Psoas muscle (tissue), 8 donors: ENCODE results near the gene WDR27. TPM values are rescaled to one million over a fixed set of nuclear protein-coding genes. Genes with fewer than 3 reads are reported as not detected.
"Not testable (repeated sequence)": the region's sequence is repeated elsewhere in the genome, so short reads cannot be mapped to it uniquely, and the experiment has no call there.

Experiments
- ATAC-seq, 4 donors: fragments of 200-7000 bp; cut with Tn5 transposase; one replicate each; pipeline ENCODE4 v1.9.1; 2020; ENCODE audit warnings: moderate library complexity in 3 of 4, mild to moderate bottlenecking in 2 of 4
- DNase-seq, 2 donors: peaks; one replicate each; pipeline ENCODE4 v3.0.0-alpha.2; 2020
- H3K27ac ChIP-seq: fragments of 200-600 bp; one replicate; pipeline ENCODE4 v1.8.0; 2022
- H3K27me3 ChIP-seq, 3 donors: fragments of 200-600 bp in 1 of 3; one replicate each; pipeline versions ENCODE4 v1.6.1 to v1.8.0; 2013 to 2022; ENCODE audit warnings: low read length in 2 of 3, mild to moderate bottlenecking in 2 of 3, moderate library complexity in 1 of 3; ENCODE audit not compliant: insufficient read depth in 3 of 3
- H3K36me3 ChIP-seq, 2 donors: fragments of 200-600 bp in 1 of 2; one replicate each; pipeline versions ENCODE4 v1.6.1 to v1.8.0; 2013 to 2022; ENCODE audit warnings: low read depth in 1 of 2, mild to moderate bottlenecking in 1 of 2, moderate library complexity in 1 of 2; ENCODE audit not compliant: insufficient read depth in 1 of 2
- H3K4me1 ChIP-seq: fragments of 200-600 bp; one replicate; pipeline ENCODE4 v1.8.0; 2022
- H3K4me3 ChIP-seq: fragments of 200-600 bp; one replicate; pipeline ENCODE4 v1.8.0; 2022; ENCODE audit warnings: mild to moderate bottlenecking
- H3K9me3 ChIP-seq: fragments of 200-600 bp; one replicate; pipeline ENCODE4 v1.8.0; 2022
- CTCF ChIP-seq: fragments of 200-600 bp; IDR thresholded peaks from one replicate; pipeline ENCODE4 v1.8.0; 2022; ENCODE audit warnings: antibody characterized with exemption
- WGBS, 3 donors: extraction: QIAGEN DNeasy Blood & Tissue Kit; methylation state at CpG; one replicate each; pipeline versions ENCODE4 v1.1.6 to v1.1.7; 2013; 5-methylcytosine and 5-hydroxymethylcytosine counted together
- intact Hi-C, 2 donors: fragments of 100-400 bp; cut with DNase I; formaldehyde crosslinking; loops; one replicate each; pipeline versions ENCODE4 v1.11.0 to v1.14.2; 2022
- polyA plus RNA-seq, 3 donors: library from polyadenylated mRNA; stranded (reverse); fragments of 200-250 nt; gene quantifications; one replicate each; pipeline ENCODE4 v1.2.3, GENCODE V29; 2013
- total RNA-seq, 4 donors: library from RNA; stranded (reverse); fragmentation: NEBNext Ultra II Directional in 2 of 4; extraction: Animal tissue kit (Norgen Biotek cat#: 25700) in 2 of 4; gene quantifications; one replicate each; pipeline versions ENCODE4 v1.2.1 to v1.2.4, GENCODE V29; 2021 to 2023
- donor health status: healthy with polysubstance abuse.
- donor health status: DM: no; HTN: no; CAD: no; lungs with moderate emphysema.
- donor health status: Bipolar disorder and iron deficiency.
- donor health status: healthy.
- donor health status: DM: yes; HTN: yes; CAD: no.
- donor health status: DM: no; HTN: no; CAD: no.
- donor health status: DM: no; HTN: no; CAD: no.
- donor health status: DM: yes; HTN: yes; CAD: no.

The WDR27 gene
- total and polyA plus RNA-seq, 7 donors, result 3.1 to 14.4 (median 5.5) TPM

- Histone ChIP-seq H3K4me3 (peak overlapping the region; percentile 90), H3K4me1 (peaks cover 37% of the 10 kb centered on the region), H3K27ac (peak overlapping the region; percentile 99), H3K27me3 (no peaks in the 10 kb centered on the region), H3K9me3 (no peaks in the 10 kb centered on the region), H3K36me3 (peaks cover 3 to 34% of the 10 kb centered on the region in 2 donors)
- no peak for TF ChIP-seq CTCF
- DNase-seq, result no peak
- 2 to 4% (median 3%) methylated on average over 22 of the region's 22 CpGs for WGBS, 3 donors
- ATAC-seq, result no peak
- intact Hi-C loops, result loop anchor here (2.0 to 5.0 kb wide), 2 partner anchors 20 to 49 kb away; partner anchors contain the start of genes DYNLT2 (in 1 of the 2) and ERMARD (in 1 of the 2)
These were observed 1.0 kb upstream of the WDR27 start for GRCh38 chr6:169702840-169703246.

- no peaks in the 10 kb centered on the region for H3K27me3 ChIP-seq
- no peaks in the 10 kb centered on the region for H3K9me3 ChIP-seq
- H3K36me3 ChIP-seq, result peaks cover 3 to 25% of the 10 kb centered on the region in 2 donors
- H3K4me3 ChIP-seq, result peak overlapping the region; percentile 90
- WGBS, 3 donors, result 0 to 1% (median 0%) methylated on average over 30 to 54 of the region's 54 CpGs
- H3K4me1 ChIP-seq, result peaks cover 37% of the 10 kb centered on the region
- no peak for DNase-seq
- intact Hi-C loops, result loop anchor here in 1 of 2 donors (5.0 kb wide), 1 partner anchor 51 kb away; the partner anchor contains the start of genes DYNLT2 and ERMARD
- peak overlapping the region; percentile 99 for H3K27ac ChIP-seq
- no peak for TF ChIP-seq CTCF
- peak in 2 of 4 donors; percentile 14 to 15 for ATAC-seq
These were observed 397 bp downstream of the WDR27 start for GRCh38 chr6:169701311-169701953.

DNA sequence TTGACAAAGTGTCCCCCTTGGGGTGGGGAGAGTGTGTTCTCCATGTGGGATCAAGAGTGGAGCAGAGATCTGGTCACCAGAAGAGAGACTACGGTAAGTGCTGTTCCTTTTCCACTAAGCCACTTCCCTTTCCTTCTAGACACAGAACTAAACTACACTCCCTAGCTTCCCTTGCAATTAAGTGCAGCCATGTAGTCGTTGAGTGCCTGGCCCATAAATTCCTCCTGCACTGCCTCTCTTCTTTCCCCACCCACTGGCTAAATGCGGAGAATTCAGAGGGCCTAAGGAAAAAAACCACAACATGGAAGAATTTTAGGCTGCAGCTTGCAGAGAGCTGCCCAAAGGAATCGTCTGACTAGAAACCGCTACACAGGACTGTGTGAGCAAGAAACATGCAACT is 1.5 kb downstream of the WDR27 start:
- ATAC-seq, result no peak
- no peaks in the 10 kb centered on the region for H3K9me3 ChIP-seq
- no peak overlapping the region for H3K27ac ChIP-seq

DNA sequence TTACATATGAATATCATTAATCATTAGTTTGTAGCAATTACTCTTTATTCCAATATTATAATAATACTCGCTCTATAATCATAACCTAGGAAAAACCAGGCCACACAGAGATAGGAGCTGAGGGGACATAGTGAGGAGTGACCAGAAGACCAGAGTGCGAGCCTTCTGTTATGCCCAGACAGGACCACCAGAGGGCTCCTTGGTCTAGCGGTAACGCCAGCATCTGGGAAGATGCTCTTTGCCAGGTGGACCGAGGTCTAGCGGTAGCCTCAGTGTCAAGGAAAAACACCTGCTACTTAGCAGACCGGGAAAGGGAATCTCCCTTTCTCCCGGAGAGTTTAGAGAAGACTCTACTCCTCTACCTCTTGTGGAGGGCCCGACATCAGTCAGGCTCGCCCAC is 4.7 kb downstream of the WDR27 start:
- ATAC-seq, H3K9me3 ChIP-seq, DNase-seq, H3K36me3 ChIP-seq, H3K27me3 ChIP-seq, intact Hi-C loops, H3K4me3 ChIP-seq: not testable (repeated sequence)
- H3K27ac ChIP-seq, result peak overlapping the region; percentile 71
- peaks cover 10% of the 10 kb centered on the region for H3K4me1 ChIP-seq
- peak; percentile 31 for TF ChIP-seq CTCF
- 77 to 82% (median 79%) methylated on average over 10 of the region's 10 CpGs for WGBS, 3 donors

More for the DNA sequence above, 1.5 kb downstream of the WDR27 start:
- Histone ChIP-seq H3K4me1 (peaks cover 35% of the 10 kb centered on the region), H3K27me3 (no peaks in the 10 kb centered on the region), H3K4me3 (peak overlapping the region; percentile 90), H3K36me3 (peaks cover 3 to 13% of the 10 kb centered on the region in 2 donors)
- WGBS, 3 donors, result 53 to 56% (median 54%) methylated on average over 5 of the region's 5 CpGs
- no peak for DNase-seq
- TF ChIP-seq CTCF, result no peak
- intact Hi-C loops, result loop anchor here in 1 of 2 donors (5.0 kb wide), 1 partner anchor 52 kb away; the partner anchor contains the start of genes DYNLT2 and ERMARD
